Natural killer cell (primary cell): ENCODE results near the gene PHOSPHO1. TPM values are rescaled to one million over a fixed set of nuclear protein-coding genes. Genes with fewer than 3 reads are reported as not detected.

Experiments
- ATAC-seq, 3 donors: fragments of 150-1000 bp in 2 of 3; fragments of 200-7000 bp in 1 of 3; cut with Tn5 transposase; 1 replicate in 1 of 3; 2 replicates in 2 of 3; pipeline ENCODE4 v1.10.0; 2021; ENCODE audit warnings: mild to moderate bottlenecking in 2 of 3, moderate library complexity in 2 of 3
- DNase-seq, 2 donors: peaks; one replicate each; pipeline versions ENCODE4 v3.0.0 to v3.0.0-alpha.2; 2013 to 2021; ENCODE audit warnings: mixed read lengths in 1 of 2
- H3K27ac ChIP-seq: one replicate; pipeline ENCODE4 v1.5.1; 2013; ENCODE audit warnings: mild to moderate bottlenecking, low read length
- H3K27me3 ChIP-seq: one replicate; pipeline ENCODE4 v1.6.1; 2013; ENCODE audit warnings: low read length; ENCODE audit not compliant: control insufficient read depth, insufficient read depth
- H3K36me3 ChIP-seq: one replicate; pipeline ENCODE4 v1.6.1; 2013; ENCODE audit warnings: low read length; ENCODE audit not compliant: control insufficient read depth, insufficient read depth
- H3K4me1 ChIP-seq: one replicate; pipeline ENCODE4 v1.6.1; 2013; ENCODE audit warnings: low read length; ENCODE audit not compliant: control insufficient read depth, insufficient read depth
- H3K4me3 ChIP-seq: one replicate; pipeline ENCODE4 v1.5.1; 2013; ENCODE audit warnings: low read length
- H3K9me3 ChIP-seq: one replicate; pipeline ENCODE4 v1.6.1; 2013; ENCODE audit warnings: low read length; ENCODE audit not compliant: control insufficient read depth, insufficient read depth
- H3K27ac Mint-ChIP-seq, 2 donors: one replicate each; pipeline ENCODE4 v1.8.0; 2022; ENCODE audit warnings: mild to moderate bottlenecking in 2 of 2, mixed read lengths in 2 of 2, moderate library complexity in 1 of 2
- H3K27me3 Mint-ChIP-seq, 2 donors: one replicate each; pipeline ENCODE4 v1.8.0; 2022; ENCODE audit warnings: low read depth in 2 of 2, mixed read lengths in 2 of 2
- H3K36me3 Mint-ChIP-seq: one replicate; pipeline ENCODE4 v1.8.0; 2022; ENCODE audit warnings: mixed read lengths
- H3K4me1 Mint-ChIP-seq, 2 donors: one replicate each; pipeline ENCODE4 v1.8.0; 2022; ENCODE audit warnings: mixed read lengths in 2 of 2
- H3K4me3 Mint-ChIP-seq: one replicate; pipeline ENCODE4 v1.8.0; 2022; ENCODE audit warnings: mild to moderate bottlenecking, moderate library complexity, mixed read lengths
- H3K9me3 Mint-ChIP-seq, 2 donors: one replicate each; pipeline ENCODE4 v1.8.0; 2022; ENCODE audit warnings: mixed read lengths in 2 of 2
- CTCF ChIP-seq: fragments of 200-600 bp; IDR thresholded peaks from one replicate; pipeline ENCODE4 v1.8.0; 2022; ENCODE audit warnings: antibody characterized with exemption
- WGBS: methylation state at CpG from one replicate; pipeline ENCODE4 v1.1.7; 2013; ENCODE audit warnings: missing lambda C conversion rate; ENCODE audit not compliant: insufficient coverage; 5-methylcytosine and 5-hydroxymethylcytosine counted together
- intact Hi-C: fragments of 100-400 bp; cut with micrococcal nuclease; formaldehyde crosslinking; loops from one replicate; pipeline ENCODE4 v1.14.2; 2022
- total RNA-seq, 4 donors: library from RNA; stranded (reverse); fragments of 120-200 nt in 1 of 4; gene quantifications; one replicate each; pipeline versions ENCODE4 v1.2.3 to v1.2.4, GENCODE V29; 2013 to 2022

The PHOSPHO1 gene
- total RNA-seq, 3 donors from 2014 or later (not counting 1 experiment from before 2014, with no cell fraction given) = 1.7 TPM; not detected in 2

GRCh38 chr17:49229805-49230600 is 584 bp downstream of the PHOSPHO1 start:
- Mint-ChIP-seq H3K27ac (peak overlapping the region; percentile 35 to 54), H3K9me3 (no peaks in the 10 kb centered on the region), H3K36me3 (no peaks in the 10 kb centered on the region), H3K27me3 (no peaks in the 10 kb centered on the region), H3K4me3 (peak overlapping the region; percentile 91), H3K4me1 (peaks cover 18 to 55% of the 10 kb centered on the region in 2 donors)
- Histone ChIP-seq H3K9me3 (no peaks in the 10 kb centered on the region), H3K27ac (no peak overlapping the region), H3K4me1 (peaks cover 46% of the 10 kb centered on the region), H3K36me3 (peaks cover 2% of the 10 kb centered on the region), H3K27me3 (no peaks in the 10 kb centered on the region), H3K4me3 (peak overlapping the region; percentile 63)
- intact Hi-C loops = loop anchor here (1.0 to 10.0 kb wide), 2 partner anchors 12 to 135 kb away; partner anchors contain the start of gene ZNF652
- peak in 1 of 2 donors; percentile 14 for DNase-seq
- ATAC-seq = peak in 1 of 3 donors; percentile 10
- TF ChIP-seq CTCF = no peak
- WGBS = 12% methylated on average over 36 of the region's 36 CpGs

GRCh38 chr17:49229076-49229804 is 1.3 kb downstream of the PHOSPHO1 start:
- Mint-ChIP-seq H3K27ac (peak overlapping the region; percentile 35 to 54), H3K27me3 (no peaks in the 10 kb centered on the region), H3K36me3 (no peaks in the 10 kb centered on the region), H3K9me3 (no peaks in the 10 kb centered on the region), H3K4me3 (peak overlapping the region; percentile 64), H3K4me1 (peaks cover 25 to 62% of the 10 kb centered on the region in 2 donors)
- TF ChIP-seq CTCF = no peak
- peak in 1 of 2 donors; percentile 16 for DNase-seq
- peaks cover 2% of the 10 kb centered on the region for H3K36me3 ChIP-seq
- intact Hi-C loops = loop anchor here (10.0 kb wide), 1 partner anchor 136 kb away; the partner anchor contains the start of gene ZNF652
- H3K4me3 ChIP-seq = no peak overlapping the region
- 88% methylated on average over 4 of the region's 6 CpGs for WGBS
- no peaks in the 10 kb centered on the region for H3K9me3 ChIP-seq
- ATAC-seq = no peak
- H3K27ac ChIP-seq = no peak overlapping the region
- H3K4me1 ChIP-seq = peaks cover 53% of the 10 kb centered on the region
- no peaks in the 10 kb centered on the region for H3K27me3 ChIP-seq

GRCh38 chr17:49227436-49228261 is 2.9 kb downstream of the PHOSPHO1 start:
- H3K27me3 ChIP-seq = no peaks in the 10 kb centered on the region
- H3K27me3 Mint-ChIP-seq = no peaks in the 10 kb centered on the region
- peaks cover 7% of the 10 kb centered on the region for H3K36me3 ChIP-seq
- peaks cover 69% of the 10 kb centered on the region for H3K4me1 ChIP-seq
- H3K27ac Mint-ChIP-seq = peak overlapping the region; percentile 1 to 56
- H3K4me3 ChIP-seq = no peak overlapping the region
- no peaks in the 10 kb centered on the region for H3K9me3 ChIP-seq
- no peak overlapping the region for H3K27ac ChIP-seq
- DNase-seq (peak; percentile 73 to 90), ATAC-seq (peak; percentile 27 to 53 (median 30))
- peaks cover 40 to 74% of the 10 kb centered on the region in 2 donors for H3K4me1 Mint-ChIP-seq
- intact Hi-C loops = loop anchor here (1.0 to 10.0 kb wide), 3 partner anchors 35 to 137 kb away; partner anchors contain the start of gene ZNF652
- 21% methylated on average over 5 of the region's 5 CpGs for WGBS
- peak; percentile 87 for TF ChIP-seq CTCF
- H3K4me3 Mint-ChIP-seq = no peak overlapping the region
- H3K36me3 Mint-ChIP-seq = no peaks in the 10 kb centered on the region
- no peaks in the 10 kb centered on the region for H3K9me3 Mint-ChIP-seq
